ENCODE measurements around the gene SSU72. TPM values are rescaled to one million over a fixed set of nuclear protein-coding genes. Genes with fewer than 3 reads are reported as not detected.
"Not testable (repeated sequence)": the region's sequence is repeated elsewhere in the genome, so short reads cannot be mapped to it uniquely, and the experiment has no call there.

Gene SSU72
- total RNA-seq, 1 experiment from 2014 or later = 130 TPM

DNA sequence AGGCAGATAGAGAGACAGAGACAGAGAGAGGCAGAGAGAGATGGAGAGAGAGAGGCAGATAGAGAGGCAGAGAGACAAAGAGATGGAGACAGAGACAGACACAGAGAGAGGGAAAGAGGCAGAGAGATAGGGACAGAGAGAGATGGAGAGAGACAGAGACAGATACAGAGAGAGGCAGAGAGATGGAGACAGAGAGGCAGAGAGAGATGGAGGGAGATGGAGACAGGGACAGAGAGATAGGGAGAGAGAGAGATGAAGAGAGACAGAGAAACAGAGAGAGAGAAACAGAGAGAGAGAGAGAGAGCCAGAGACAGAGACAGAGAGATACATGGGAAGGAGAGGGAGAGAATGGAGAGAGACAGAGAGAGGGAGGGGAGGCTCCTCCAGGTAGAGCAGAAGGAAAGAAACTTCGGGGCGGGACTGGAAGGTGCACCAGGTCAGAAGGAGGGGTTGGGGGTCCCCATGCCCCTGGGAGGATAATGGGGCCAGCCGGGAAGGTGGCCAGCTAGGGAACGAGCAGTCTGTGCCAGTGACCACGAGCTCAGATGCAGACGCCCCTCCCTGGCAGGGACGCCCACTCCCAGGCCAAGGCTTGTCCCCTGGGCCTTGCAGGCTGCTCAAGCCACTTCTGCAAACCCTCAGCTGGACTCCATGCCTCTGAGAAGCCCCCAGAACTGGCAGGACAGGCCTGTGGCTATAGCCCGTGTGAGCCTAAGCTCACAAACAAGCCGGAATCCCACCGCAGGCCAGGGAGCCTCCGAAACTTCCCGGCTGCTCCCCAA lies 22.0 kb upstream of the SSU72 start:
- DNase-seq (ENCODE audit: low spot score) = peak; percentile 5

GRCh38 chr1:1595341-1595740 lies 20.7 kb upstream of the SSU72 start:
- not testable (repeated sequence) for DNase-seq (ENCODE audit: low spot score)

DNA sequence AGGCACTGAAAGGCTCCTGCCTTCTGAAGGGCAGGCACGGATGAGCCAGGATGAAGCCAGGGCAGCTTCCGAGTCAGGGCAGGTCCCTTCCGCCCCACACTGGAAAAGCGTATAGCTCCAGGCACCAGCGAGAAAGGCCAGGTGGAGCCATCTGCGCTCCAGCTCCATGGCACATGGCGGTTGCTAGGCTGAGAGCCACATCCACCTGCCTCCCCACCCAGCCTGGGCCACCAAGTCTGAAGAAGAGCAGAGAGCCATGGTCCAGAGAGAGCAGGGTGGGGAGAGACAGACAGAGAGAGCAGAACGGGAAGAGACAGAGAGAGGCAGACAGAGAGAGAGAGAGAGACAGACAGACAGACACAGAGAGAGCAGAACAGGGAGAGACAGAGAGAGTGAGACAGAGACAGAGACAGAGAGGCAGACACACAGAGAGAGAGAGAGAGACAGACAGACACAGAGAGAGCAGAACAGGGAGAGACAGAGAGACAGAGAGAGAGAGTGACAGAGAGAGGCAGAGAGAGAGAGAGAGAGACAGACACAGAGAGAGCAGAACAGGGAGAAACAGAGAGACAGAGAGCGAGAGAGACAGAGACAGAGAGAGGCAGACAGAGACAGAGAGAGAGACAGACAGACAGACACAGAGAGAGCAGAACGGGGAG lies 20.1 kb upstream of the SSU72 start:
- peak; percentile 26 for DNase-seq (ENCODE audit: low spot score)

- DNase-seq (ENCODE audit: low spot score) = peak; percentile 2
Observed at GRCh38 chr1:1593834-1594601, 19.4 kb upstream of the SSU72 start.

GRCh38 chr1:1591452-1591851 lies 16.8 kb upstream of the SSU72 start:
- peak; percentile 50 for DNase-seq (ENCODE audit: low spot score)

DNA sequence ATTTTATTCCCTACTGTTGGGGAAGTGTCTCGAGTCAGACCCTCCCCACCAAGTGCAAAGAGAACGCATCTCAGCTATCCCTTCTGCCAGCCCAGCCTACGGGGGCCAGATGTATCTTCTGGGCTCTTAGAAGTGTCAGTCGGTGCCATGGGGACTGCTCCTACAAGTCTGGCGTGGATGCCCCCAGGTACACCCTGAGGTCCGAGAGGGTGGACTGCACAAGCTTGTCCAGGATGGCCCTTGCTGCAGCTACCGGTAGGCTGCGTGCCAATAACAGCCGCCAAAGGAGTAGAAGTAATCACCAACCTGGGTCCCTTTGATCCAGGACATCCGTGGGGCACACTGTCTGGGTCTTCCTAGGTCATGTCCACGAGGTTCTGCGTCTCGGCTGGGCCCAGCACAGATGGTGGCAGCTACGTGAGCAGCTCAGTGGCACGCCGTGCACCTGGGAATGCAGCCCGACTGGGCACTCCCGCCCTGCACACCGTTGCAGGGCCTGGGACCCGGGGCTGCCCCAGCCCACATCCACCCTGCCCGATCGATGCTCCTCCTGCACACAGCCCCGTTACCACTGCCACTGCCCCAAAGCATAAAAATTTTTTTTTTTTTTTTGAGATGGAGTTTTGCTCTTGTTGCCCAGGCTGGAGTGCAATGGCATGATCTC lies 8.8 kb upstream of the SSU72 start:
- DNase-seq (ENCODE audit: low spot score) = no peak

GRCh38 chr1:1582585-1583346 lies 8.1 kb upstream of the SSU72 start:
- no peak for DNase-seq (ENCODE audit: low spot score)

GRCh38 chr1:1578371-1578940 lies 3.8 kb upstream of the SSU72 start:
- DNase-seq (ENCODE audit: low spot score) = no peak

DNA sequence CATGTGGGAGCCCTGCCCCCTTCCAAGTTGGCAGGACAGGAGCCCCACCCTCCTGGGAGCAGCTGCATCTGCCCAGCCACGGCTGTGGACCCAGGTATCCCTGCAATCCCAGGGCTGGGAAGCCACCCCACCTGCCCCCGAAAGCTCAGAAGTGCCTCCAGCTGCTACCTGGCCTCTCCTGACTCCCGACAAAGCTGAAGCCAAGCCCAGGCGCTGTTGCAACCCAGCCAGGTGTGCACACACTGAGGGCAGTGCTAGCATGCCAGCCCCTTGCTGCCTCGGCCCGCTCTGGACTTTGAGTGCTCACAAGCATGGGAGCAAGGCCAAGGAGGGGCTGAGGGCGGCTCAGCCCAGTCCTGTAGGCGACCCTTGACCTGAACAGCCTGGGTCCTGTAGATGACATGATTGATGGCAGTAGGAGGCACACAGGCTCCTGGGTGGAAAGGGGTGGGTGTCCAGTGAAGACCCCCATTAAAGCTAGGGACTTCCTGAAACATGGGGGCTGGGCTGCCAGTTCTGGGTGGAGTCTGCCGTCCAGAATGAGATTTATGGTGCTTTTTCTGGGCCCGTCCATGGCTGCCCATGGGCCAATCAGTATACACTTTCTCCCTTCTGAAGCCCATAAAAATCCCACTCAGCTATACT lies 2.8 kb upstream of the SSU72 start:
- DNase-seq (ENCODE audit: low spot score) = no peak

DNA sequence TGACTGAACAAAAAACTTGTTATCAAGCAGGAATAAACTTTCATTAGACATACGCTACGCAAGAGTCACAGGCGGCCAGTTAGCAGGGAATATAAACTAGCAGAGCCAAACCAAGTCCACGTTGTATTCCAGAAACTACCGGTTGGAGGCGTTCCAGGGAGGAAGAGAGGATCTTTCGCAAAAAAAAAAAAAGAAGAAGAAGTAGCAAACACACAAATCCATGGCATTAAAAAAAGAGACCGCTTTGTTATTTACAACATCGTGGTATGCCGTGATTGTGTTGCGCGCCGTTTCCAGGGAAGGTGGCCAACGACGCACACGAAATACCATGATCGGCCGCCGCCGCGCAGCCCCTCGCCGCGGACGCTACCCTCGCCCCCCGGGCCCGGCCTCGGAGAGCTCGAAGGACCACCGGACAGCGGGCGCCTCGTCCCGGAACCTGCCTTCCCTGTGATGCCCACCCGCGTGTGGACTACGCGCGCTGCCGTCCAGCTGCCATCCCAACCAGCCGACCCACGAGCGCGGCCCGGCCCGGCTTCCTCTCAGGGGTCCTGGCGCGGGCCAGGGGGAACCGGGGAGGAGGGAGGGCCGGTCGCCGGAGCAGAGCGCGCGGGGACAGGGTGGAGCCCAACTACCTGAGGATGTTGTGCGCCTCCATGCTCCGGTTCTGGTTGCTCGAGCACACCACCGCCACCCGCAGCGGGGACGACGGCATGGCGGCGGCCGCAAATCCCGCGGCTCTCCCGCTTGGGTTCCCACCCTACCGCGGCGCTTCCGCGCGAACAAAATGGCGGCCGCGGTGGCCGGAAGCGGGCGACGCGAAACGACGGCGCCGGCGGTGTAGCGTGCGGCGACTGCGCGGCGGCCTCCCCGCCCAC lies 581 bp downstream of the SSU72 start:
- DNase-seq (ENCODE audit: low spot score) = peak; percentile 48

GRCh38 chr1:1569341-1569740 lies 5.3 kb downstream of the SSU72 start:
- DNase-seq (ENCODE audit: low spot score) = no peak

- DNase-seq (ENCODE audit: low spot score) = no peak
Observed at GRCh38 chr1:1567891-1568291, 6.8 kb downstream of the SSU72 start.

GRCh38 chr1:1567152-1567875 lies 7.3 kb downstream of the SSU72 start:
- no peak for DNase-seq (ENCODE audit: low spot score)

DNA sequence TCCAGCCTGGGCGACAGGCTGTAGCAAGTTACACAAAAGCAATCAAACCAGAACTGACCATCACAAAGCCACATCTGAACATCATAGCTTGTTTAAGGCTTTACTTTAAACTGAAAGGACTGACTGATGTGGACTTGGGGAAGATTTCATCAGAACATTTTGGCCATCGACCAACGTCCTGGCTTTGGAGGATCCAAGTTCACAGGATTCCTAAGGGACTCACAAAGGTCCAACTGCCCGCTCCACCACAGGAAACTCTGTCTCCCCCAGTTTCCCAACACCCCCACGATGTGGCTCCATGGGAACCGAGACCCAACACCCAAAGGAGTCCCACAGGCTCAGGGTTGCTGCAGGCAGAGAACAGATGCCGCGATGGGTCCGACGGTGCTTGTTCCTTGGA lies 9.3 kb downstream of the SSU72 start:
- no peak for DNase-seq (ENCODE audit: low spot score)

DNA sequence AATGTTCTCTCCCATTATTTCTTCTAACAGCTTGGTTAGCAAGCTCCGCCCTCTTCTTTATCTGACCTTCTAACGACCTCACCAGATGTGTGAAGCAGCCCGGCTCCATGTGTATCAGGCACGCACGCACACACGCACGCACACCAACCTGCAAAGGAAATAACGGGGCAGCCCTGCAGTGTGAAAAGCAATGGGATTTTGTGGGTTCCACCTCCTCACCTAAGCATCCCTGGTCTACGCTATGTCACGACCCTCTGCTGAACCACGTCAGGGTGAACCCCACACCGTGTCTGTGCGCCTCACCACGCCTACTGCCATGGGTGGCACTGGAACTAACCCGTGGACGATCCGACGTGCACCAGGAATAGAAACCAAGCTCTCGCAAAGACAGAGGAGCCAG lies 10.4 kb downstream of the SSU72 start:
- no peak for DNase-seq (ENCODE audit: low spot score)

- DNase-seq (ENCODE audit: low spot score) = no peak
Observed at GRCh38 chr1:1563688-1564087, 11.0 kb downstream of the SSU72 start.

- no peak for DNase-seq (ENCODE audit: low spot score)
Observed at GRCh38 chr1:1562556-1563195, 12.0 kb downstream of the SSU72 start.

GRCh38 chr1:1561801-1562470 lies 12.7 kb downstream of the SSU72 start:
- DNase-seq (ENCODE audit: low spot score) = no peak
